ENCODE results near the gene PFN3. TPM values are rescaled to one million over a fixed set of nuclear protein-coding genes. Genes with fewer than 3 reads are reported as not detected.
A peak's percentile ranks its signal among the peaks of the same experiment; 100 is the strongest.

PFN3 gene
- total and polyA plus RNA-seq, 2 of the 13 experiments (the other 11 are each of a cell fraction or from before 2014, with no cell fraction given) = not detected

DNA sequence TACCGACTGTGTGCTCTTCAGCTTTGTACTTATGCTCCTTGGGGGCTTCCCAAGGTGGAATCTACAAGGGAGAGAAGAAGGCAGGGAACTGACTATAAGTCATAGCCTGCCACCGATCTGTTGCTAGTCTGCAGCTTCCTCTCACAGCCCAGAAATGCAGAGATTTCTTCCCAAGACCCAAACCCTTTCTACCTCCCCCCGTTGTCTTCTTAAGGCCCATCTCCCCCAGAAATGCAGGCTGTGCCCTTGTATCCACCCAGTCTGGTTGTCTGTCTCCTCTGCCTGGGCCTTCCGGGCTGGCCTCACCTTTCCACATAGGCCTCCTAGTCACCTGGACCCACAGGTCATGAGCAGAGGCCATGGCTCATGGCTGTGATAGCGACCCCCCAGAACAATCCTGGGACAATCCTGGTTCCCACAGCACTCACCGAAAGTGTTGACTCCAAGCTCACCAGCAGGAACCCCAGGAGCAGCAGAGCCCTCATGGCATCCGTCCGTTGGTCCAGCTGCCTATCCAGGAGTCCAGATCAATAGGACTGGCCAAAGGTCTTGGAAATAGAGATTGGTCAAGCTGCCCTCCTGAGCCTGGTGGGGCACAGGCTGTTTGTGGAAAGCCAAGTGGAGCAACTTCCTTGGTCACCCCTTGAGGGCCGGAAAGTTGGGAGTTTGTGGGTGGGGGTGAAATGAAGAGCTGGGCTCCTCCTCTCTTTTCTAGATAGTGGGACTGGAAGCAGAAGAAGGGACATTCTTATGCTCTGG lies 8.8 kb upstream of the PFN3 start, which contains the start of gene F12 (continued):
- peak; percentile 31; the same call in 1 of the 2 replicates for TF ChIP-seq GABPB1 (CRISPR knock-in tag; IDR thresholded peaks at IDR 0.05)
- no peak for TF ChIP-seq TOE1 (CRISPR knock-in tag; IDR thresholded peaks at IDR 0.05)
- TF ChIP-seq CCDC6 (CRISPR knock-in tag; IDR thresholded peaks at IDR 0.05) = no peak
- no peak for TF ChIP-seq FIP1L1 (IDR thresholded peaks at IDR 0.05; ENCODE audit: borderline replicate concordance, insufficient read depth, low read depth, low read length)
- no peak for TF ChIP-seq ZNF572 (CRISPR knock-in tag; IDR thresholded peaks at IDR 0.05)
- no peak for TF ChIP-seq GPBP1L1 (CRISPR knock-in tag; IDR thresholded peaks at IDR 0.05)
- TF ChIP-seq REPIN1 (CRISPR knock-in tag; IDR thresholded peaks at IDR 0.05; ENCODE audit: borderline replicate concordance, low read depth) = peak; percentile 52; the same call in 1 of the 2 replicates
- TF ChIP-seq, protein P1, sequence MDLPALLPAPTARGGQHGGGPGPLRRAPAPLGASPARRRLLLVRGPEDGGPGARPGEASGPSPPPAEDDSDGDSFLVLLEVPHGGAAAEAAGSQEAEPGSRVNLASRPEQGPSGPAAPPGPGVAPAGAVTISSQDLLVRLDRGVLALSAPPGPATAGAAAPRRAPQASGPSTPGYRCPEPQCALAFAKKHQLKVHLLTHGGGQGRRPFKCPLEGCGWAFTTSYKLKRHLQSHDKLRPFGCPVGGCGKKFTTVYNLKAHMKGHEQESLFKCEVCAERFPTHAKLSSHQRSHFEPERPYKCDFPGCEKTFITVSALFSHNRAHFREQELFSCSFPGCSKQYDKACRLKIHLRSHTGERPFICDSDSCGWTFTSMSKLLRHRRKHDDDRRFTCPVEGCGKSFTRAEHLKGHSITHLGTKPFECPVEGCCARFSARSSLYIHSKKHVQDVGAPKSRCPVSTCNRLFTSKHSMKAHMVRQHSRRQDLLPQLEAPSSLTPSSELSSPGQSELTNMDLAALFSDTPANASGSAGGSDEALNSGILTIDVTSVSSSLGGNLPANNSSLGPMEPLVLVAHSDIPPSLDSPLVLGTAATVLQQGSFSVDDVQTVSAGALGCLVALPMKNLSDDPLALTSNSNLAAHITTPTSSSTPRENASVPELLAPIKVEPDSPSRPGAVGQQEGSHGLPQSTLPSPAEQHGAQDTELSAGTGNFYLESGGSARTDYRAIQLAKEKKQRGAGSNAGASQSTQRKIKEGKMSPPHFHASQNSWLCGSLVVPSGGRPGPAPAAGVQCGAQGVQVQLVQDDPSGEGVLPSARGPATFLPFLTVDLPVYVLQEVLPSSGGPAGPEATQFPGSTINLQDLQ (CRISPR knock-in tag; IDR thresholded peaks at IDR 0.05) = no peak
- no peak for TF ChIP-seq KLF16 (CRISPR knock-in tag; IDR thresholded peaks at IDR 0.05)
- no peak for TF ChIP-seq NKX3-1 (CRISPR knock-in tag; IDR thresholded peaks at IDR 0.05)
- TF ChIP-seq YY1 (IDR thresholded peaks at IDR 0.05; ENCODE audit: insufficient read depth, insufficient replicate concordance, low read depth, low read length) = no peak
- TF ChIP-seq ELF1 (CRISPR knock-in tag; IDR thresholded peaks at IDR 0.05) = 0 out of 2 replicates have a peak, but pooled peaks have one; percentile 31
- no peak for TF ChIP-seq PHF8 (CRISPR knock-in tag; IDR thresholded peaks at IDR 0.05)
- TF ChIP-seq POLR2A (IDR thresholded peaks at IDR 0.05; ENCODE audit: insufficient read depth in 1 of 2, low read depth in 2 of 2, low read length in 2 of 2) = 0 out of 4 replicates have a peak, but pooled peaks of 1 of the 2 experiments have one; percentile 20
- TF ChIP-seq ZNF772 (CRISPR knock-in tag; IDR thresholded peaks at IDR 0.05) = peak; percentile 52; the same call in 1 of the 2 replicates
- TF ChIP-seq ZNF230 (CRISPR knock-in tag; IDR thresholded peaks at IDR 0.05) = no peak
- TF ChIP-seq RCOR2 (CRISPR knock-in tag; IDR thresholded peaks at IDR 0.05) = no peak
- TF ChIP-seq MEIS1 (CRISPR knock-in tag; IDR thresholded peaks at IDR 0.05; ENCODE audit: borderline replicate concordance) = no peak
- TF ChIP-seq CSRNP1 (CRISPR knock-in tag; IDR thresholded peaks at IDR 0.05) = no peak
- TF ChIP-seq ZFP37 (CRISPR knock-in tag; IDR thresholded peaks at IDR 0.05; ENCODE audit: borderline replicate concordance) = no peak
- no peak for TF ChIP-seq CBX2 (IDR thresholded peaks at IDR 0.05; ENCODE audit: low read depth, low read length)
- TF ChIP-seq CBX2 (CRISPR knock-in tag; IDR thresholded peaks at IDR 0.05; ENCODE audit: low read depth) = no peak
- TF ChIP-seq, protein P2, sequence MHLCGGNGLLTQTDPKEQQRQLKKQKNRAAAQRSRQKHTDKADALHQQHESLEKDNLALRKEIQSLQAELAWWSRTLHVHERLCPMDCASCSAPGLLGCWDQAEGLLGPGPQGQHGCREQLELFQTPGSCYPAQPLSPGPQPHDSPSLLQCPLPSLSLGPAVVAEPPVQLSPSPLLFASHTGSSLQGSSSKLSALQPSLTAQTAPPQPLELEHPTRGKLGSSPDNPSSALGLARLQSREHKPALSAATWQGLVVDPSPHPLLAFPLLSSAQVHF (CRISPR knock-in tag; IDR thresholded peaks at IDR 0.05) = no peak
- TF ChIP-seq GTF2F1 (IDR thresholded peaks at IDR 0.05; ENCODE audit: low read length) = no peak
- peak; percentile 68 for TF ChIP-seq PITX1 (CRISPR knock-in tag; IDR thresholded peaks at IDR 0.05)

All from HepG2 (cell line).